GM18517 (cell line): Measurements from ENCODE around the gene GPNMB.

Source experiments
- ATAC-seq: cut with Tn5 transposase; IDR thresholded peaks from one replicate; pipeline ENCODE4 v1.9.1; 2021; ENCODE audit warnings: mild to moderate bottlenecking, moderate library complexity; ENCODE audit not compliant: unreplicated experiment

The GPNMB gene

DNA sequence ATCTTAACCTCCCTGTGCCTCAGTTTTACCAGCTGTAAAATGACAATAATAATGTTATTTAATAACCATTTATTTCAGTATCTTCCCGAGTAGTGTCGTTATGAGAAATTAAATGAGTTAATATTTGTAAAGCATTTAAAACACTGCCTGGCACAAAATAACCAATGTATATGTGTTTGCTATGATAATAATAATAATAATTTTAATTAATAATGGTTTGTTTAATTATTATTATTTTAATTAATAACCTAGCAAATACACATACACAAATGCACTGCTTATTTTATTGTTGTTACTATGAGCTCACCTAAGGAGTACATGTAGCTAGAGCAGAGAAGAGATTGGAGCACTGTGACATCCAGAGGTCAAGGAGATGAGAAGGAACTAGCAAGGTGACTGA lies 18.2 kb upstream of the GPNMB start:
- ATAC-seq = no peak

DNA sequence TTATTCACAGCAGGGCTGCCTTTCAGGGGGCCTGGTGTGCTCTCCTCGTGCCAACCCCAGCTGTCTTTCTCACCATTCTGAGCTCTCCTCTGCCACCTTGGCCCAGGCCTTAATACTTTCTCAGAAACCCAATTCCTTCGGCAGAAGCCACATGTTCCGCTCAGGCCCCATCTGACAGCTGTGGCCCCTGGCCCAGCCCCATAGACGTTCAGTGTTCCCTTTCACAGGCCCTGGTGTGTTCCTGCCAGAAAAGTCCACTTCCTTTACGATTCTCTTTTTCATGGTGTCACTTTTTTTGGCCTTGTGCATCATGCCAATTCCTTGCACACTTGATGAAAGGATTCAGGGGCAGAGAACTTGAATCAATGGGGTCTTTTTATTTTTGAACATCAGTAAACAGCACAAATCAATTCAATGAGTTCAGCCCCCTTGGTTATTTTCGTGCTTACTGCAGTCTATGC lies 15.9 kb upstream of the GPNMB start:
- no peak for ATAC-seq

DNA sequence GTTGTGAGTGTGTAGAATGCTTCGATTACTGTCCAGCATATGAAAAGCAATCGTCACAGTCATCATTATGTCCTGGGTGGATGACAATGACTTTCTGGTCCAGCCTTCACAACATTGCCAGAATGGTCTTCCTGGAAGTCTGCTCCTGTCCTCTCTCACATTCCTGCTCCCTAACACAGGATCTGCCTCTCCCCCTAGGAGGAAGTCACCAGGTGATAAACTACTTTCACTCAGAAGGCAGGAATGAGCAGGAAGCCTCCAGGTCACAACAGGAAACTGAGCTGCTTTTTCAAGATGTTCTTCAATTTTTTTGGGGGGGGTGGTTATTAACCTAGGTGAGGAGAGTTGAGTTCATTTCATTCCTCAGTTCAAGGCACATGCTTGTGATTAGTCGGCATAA lies 13.6 kb upstream of the GPNMB start:
- ATAC-seq = no peak

DNA sequence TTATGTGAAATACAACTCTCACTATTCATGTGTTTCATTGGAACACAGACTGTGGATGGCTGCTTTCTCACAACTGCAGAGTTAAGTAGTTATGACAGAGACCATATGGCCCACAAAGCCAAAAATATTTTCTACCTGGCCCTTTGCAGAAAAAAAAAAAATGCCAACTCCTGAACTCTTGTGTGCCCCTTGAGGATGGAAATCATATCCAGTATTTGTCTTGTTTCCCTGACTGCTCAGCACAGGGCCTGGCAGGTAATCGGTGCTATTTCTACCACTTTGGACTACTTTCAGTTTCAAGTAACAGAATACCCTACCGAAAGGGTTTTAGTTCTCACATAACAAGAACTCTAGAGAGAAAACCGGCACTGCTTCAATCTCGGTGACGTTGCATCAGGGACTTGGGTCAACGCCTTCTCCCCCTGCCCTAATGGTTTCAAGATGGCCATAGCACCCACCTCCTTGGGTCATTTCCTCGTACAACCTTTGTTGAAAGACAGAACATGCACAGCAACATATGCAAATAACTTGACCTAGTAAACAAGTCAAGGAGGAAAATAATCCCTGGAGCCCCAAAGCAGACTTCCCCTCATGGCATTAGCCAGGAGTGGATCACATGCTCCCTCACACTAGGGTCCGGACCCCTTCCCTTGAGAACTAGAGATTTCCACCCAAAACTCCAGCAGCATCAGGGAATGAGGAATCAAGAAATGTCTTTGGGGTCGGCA lies 11.8 kb upstream of the GPNMB start:
- peak; percentile 82 for ATAC-seq

DNA sequence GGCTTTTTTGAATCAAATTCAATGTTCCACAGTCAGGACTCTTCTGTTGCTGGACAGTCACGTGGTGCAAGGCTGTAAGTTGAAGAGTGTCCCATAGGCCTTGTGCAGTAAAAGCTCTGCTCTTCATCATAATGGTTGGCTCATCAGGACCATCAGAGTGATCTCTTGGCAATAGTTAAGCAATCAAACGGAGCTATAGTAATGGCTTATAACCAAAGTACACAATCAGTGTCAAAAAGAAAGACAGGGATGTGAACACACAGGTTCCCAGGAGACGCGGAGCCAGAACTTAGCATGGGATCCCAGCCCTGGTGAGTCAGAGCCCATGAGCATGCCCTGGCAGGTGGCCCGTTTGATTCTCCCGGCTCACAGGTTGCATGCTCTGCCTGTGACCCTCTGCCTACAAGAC lies 10.8 kb upstream of the GPNMB start:
- ATAC-seq = no peak

DNA sequence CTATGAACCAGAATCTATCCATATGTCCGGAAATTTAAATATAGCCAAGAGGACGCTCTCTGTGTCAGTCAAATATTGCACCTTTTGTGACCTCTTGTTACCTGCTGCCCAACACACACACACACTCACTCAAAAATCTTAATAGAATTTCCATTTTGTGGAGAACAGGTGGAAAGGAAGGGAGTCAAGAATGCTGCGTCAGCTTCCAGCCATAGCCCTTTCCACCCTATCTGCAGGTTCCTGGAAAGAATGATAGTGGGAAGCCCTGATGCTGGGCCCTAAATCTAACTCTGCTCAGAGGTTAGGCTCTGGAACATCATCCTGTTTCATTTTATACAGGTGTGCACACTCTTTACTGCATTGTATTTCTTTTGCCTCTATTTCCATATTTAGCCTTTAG lies 9.6 kb upstream of the GPNMB start:
- ATAC-seq = no peak

GRCh38 chr7:23238983-23239652 lies 7.5 kb upstream of the GPNMB start:
- ATAC-seq = no peak

GRCh38 chr7:23239698-23240097 lies 6.9 kb upstream of the GPNMB start:
- no peak for ATAC-seq

GRCh38 chr7:23242321-23242720 lies 4.3 kb upstream of the GPNMB start:
- ATAC-seq = no peak

GRCh38 chr7:23242935-23243334 lies 3.6 kb upstream of the GPNMB start:
- ATAC-seq = no peak

- no peak for ATAC-seq
Observed at GRCh38 chr7:23247046-23247602, 549 bp downstream of the GPNMB start.

- no peak for ATAC-seq
Observed at GRCh38 chr7:23247603-23248335, 1.2 kb downstream of the GPNMB start.

DNA sequence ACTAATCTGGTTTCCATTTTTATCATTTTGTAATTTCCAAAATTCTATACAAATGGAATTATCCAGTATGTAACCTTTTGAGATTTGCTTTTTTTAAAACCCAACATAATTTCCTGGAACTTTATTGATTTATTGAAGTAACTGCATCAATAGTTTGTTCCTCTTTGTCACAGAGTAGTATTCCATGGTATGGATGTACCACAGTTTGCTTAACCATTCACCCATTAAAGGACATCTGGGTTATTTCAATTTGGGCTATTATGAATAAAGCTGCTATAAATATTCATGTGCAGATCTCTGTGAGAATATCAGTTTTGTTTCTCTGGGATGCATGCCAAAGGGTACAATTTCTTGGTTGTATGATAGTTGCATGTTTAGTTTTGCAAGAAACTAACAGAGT lies 2.9 kb downstream of the GPNMB start:
- no peak for ATAC-seq

GRCh38 chr7:23254051-23254681 lies 7.6 kb downstream of the GPNMB start:
- ATAC-seq = no peak

- no peak for ATAC-seq
Observed at GRCh38 chr7:23256731-23257130, 10.2 kb downstream of the GPNMB start.

GRCh38 chr7:23260371-23260770 lies 13.8 kb downstream of the GPNMB start:
- no peak for ATAC-seq

DNA sequence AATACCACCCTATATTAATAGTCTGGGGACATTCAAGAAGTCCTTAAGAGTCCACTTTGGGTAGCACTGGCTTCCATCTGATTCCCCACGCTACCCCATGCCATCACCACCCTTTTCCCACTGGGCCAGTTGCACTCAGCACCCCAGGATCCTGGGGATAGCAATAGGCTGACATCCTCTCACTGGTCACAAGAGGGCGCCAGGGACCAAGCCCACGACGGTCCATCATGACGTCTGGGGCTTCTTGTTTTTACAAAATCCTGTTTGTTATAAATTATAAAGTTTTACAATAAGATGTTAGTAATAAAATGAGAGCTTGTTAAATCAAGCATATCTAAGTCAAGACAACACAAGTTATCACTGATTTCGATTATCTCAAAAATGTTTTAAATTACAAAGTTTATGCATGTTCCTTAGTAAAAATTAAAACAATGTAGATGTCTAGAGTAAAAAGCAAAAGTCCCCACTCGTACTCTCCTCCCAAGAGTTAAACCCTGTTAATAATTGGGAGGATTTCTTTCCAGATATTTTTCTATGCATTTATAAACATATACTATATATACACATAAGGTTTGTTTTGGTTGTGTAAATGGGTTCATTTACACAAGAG lies 15.4 kb downstream of the GPNMB start:
- no peak for ATAC-seq

DNA sequence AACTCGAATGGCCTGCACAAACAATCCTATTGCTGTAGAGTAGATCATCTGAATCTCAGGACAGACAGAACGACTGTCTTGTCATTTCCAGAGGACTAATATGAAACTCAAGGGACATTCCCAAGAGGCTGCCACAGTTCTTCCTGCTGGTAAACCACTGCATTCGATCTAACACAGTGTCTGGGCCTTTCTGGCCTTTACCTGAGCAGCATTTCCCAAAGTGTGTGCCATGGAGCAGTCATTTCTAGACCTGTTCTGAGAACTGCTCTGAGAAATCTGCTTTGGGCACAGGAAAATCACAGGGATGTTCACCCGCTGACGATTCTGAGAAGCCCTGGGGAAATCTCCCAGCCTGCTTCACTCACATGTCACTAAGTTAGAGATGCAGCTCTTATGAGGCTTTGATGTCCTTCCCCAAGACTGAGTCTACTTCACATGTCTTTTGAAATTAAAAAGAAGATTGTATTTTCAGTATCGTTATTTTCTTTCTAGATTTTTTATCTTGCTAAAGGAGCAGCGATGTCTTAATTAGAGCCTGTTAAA lies 18.4 kb downstream of the GPNMB start:
- ATAC-seq = no peak

- no peak for ATAC-seq
Observed at GRCh38 chr7:23266918-23267317, 20.3 kb downstream of the GPNMB start.

DNA sequence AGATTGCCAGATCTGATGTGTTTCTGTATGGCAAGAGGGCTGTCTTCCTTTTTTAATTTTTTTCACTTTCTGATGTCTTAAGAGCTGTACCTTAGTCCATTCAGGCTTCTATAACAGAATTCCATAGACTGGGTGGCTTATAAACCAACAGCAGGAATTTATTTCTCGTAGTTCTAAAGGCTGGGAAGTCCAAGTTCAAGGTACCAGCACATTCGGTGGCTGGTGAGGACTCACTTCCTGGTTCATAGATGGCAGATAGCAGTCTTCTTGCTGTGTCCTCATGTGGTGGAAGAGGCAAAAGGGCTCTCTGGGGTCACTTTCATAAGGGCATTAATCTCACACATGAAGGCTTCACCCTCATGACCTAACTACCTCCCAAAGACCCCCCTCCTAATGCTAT lies 20.8 kb downstream of the GPNMB start:
- ATAC-seq = no peak
